GM12872 (cell line): ENCODE measurements around the gene XPR1.

ENCODE experiments used
- TF ChIP-seq, protein P1 (sequence below): IDR thresholded peaks from 3 replicates; pipeline ENCODE4 v1.5.1; 2011; ENCODE audit warnings: low read depth, mild to moderate bottlenecking, low read length, moderate library complexity; ENCODE audit not compliant: insufficient read depth

Gene XPR1

DNA sequence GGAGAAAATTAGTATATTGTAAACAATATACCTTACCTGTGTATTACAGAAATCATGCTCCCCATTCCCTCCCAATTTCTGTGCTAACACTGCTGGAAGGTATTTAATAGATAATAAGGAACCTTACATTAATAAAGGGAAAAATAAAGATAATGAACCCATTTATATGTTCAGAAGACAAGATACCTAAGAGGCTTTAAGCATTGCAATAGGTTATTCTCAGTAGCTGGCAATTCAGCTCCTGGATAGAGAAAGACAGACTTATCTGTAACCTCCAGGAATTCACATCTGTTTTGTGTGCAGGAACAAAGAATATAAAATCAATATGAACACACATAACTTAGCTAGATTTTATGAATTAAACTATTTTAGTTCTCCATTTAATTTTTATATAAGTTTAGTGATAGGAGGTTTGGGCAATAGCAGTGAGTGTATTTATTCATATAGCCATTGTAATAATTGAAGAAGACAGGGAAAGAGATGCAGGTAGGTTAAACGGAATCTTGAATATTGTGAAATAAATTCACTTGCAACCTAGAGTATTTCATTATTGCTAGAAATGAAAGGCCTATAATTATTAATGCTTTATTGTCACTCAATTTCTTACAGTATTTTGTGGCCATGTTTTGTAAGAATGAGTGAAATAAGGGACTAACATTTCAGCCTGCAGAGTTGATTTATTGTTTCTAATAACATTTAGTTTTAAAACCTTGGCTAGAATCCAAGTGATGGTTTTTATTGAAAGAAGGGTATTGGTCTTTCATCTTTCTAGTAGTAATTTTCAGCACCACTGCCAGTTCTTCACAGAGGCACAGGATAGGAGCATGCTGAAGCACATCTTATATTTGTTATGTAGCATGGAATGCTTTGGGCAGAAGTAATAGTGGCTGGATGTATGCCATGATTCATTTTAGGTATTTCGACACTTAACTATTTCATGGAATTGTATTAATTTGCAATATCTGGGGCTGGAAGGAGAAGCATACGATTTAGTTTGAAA, 1.5 kb downstream of the XPR1 start:
- TF ChIP-seq, protein P1, sequence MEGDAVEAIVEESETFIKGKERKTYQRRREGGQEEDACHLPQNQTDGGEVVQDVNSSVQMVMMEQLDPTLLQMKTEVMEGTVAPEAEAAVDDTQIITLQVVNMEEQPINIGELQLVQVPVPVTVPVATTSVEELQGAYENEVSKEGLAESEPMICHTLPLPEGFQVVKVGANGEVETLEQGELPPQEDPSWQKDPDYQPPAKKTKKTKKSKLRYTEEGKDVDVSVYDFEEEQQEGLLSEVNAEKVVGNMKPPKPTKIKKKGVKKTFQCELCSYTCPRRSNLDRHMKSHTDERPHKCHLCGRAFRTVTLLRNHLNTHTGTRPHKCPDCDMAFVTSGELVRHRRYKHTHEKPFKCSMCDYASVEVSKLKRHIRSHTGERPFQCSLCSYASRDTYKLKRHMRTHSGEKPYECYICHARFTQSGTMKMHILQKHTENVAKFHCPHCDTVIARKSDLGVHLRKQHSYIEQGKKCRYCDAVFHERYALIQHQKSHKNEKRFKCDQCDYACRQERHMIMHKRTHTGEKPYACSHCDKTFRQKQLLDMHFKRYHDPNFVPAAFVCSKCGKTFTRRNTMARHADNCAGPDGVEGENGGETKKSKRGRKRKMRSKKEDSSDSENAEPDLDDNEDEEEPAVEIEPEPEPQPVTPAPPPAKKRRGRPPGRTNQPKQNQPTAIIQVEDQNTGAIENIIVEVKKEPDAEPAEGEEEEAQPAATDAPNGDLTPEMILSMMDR = no peak

- TF ChIP-seq, protein P1 = no peak
Measured at GRCh38 chr1:180636138-180636537, 4.3 kb downstream of the XPR1 start.

DNA sequence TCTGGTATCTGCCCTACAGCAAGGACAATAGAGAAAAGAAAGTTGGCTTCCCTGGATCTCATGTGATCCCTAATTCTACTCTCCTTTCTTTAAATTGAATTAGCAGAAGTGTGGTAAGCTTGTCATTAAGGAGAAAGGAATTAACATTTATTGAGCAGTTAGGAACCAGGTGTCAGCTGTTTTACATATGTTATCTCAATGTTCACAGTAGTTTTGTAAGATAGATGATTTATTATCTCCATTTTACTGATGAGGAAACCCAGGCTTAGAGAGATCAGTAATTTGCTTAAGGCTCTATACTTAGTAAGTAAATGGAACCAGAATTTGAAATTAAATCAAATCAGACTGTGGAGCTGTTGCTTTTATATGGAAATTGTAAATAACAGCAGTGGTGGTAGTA, 8.0 kb downstream of the XPR1 start:
- TF ChIP-seq, protein P1 = no peak

GRCh38 chr1:180640531-180640949, 8.7 kb downstream of the XPR1 start:
- TF ChIP-seq, protein P1 = no peak

- TF ChIP-seq, protein P1 = no peak
Measured at GRCh38 chr1:180641662-180642061, 9.8 kb downstream of the XPR1 start.

- TF ChIP-seq, protein P1 = no peak
Measured at GRCh38 chr1:180642781-180643180, 11.0 kb downstream of the XPR1 start.

DNA sequence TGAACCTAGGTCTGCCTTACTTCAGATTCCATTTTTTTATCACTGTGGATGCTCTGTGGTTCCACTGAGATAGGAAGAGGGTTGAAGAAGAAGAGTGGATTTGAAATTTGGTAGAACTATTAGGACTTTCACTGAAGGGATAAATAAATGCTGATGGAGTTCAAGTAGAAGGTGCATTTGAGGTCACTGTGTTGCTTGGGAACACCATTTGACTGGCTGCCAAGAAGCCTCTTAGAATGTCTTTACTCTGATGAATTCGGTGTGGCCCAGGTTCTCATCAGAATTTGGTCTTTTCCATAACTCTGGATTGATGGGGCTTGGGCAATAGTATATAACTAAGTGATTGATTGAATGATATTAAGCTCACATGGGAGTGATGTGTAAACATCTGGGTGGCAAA, 11.9 kb downstream of the XPR1 start:
- TF ChIP-seq, protein P1 = no peak
